HEK293T (cell line): ENCODE results near the gene GMDS.

Source experiments
- ARNT ChIP-seq: fragments of 450-650 bp; IDR thresholded peaks from 2 replicates; pipeline ENCODE4 v1.6.1; 2017; ENCODE audit warnings: mild to moderate bottlenecking
- BHLHE40 ChIP-seq: fragments of 450-650 bp; IDR thresholded peaks from 2 replicates; pipeline ENCODE4 v1.6.1; 2016; ENCODE audit warnings: mild to moderate bottlenecking, moderate library complexity, borderline replicate concordance
- ELF4 ChIP-seq: fragments of 450-650 bp; IDR thresholded peaks from 2 replicates; pipeline ENCODE4 v1.6.1; 2017; ENCODE audit warnings: antibody characterized with exemption
- FOXK2 ChIP-seq: fragments of 450-650 bp; IDR thresholded peaks from 2 replicates; pipeline ENCODE4 v1.6.1; 2016; ENCODE audit warnings: mild to moderate bottlenecking
- FOXM1 ChIP-seq: fragments of 450-650 bp; IDR thresholded peaks from 2 replicates; pipeline ENCODE4 v1.6.1; 2017; ENCODE audit warnings: mild to moderate bottlenecking, borderline replicate concordance
- LEF1 ChIP-seq: fragments of 450-650 bp; IDR thresholded peaks from 2 replicates; pipeline ENCODE4 v1.6.1; 2017; ENCODE audit warnings: mild to moderate bottlenecking, borderline replicate concordance
- NFRKB ChIP-seq: fragments of 450-650 bp; IDR thresholded peaks from 2 replicates; pipeline ENCODE4 v1.6.1; 2016; ENCODE audit warnings: mild to moderate bottlenecking, moderate library complexity
- PKNOX1 ChIP-seq: fragments of 450-650 bp; IDR thresholded peaks from 2 replicates; pipeline ENCODE4 v1.6.1; 2016
- SP1 ChIP-seq: fragments of 450-650 bp; IDR thresholded peaks from 2 replicates; pipeline ENCODE4 v1.6.1; 2017
- SUZ12 ChIP-seq: fragments of 450-650 bp; IDR thresholded peaks from 2 replicates; pipeline ENCODE4 v1.6.1; 2016; ENCODE audit warnings: mild to moderate bottlenecking
- TARDBP ChIP-seq: fragments of 450-650 bp; IDR thresholded peaks from 2 replicates; pipeline ENCODE4 v1.6.1; 2016

GRCh38 chr6:1580585-1580984 lies 664.8 kb downstream of the GMDS start:
- no peak for TF ChIP-seq ELF4
- TF ChIP-seq FOXM1, result no peak
- no peak for TF ChIP-seq PKNOX1
- no peak for TF ChIP-seq NFRKB
- no peak for TF ChIP-seq SP1
- TF ChIP-seq BHLHE40, result no peak
- no peak for TF ChIP-seq SUZ12
- TF ChIP-seq ARNT, result no peak
- no peak for TF ChIP-seq TARDBP
- TF ChIP-seq FOXK2, result no peak
- no peak for TF ChIP-seq LEF1
